MM.1S (cell line): Measurements from ENCODE around the gene CCR2.

Experiments used
- DNase-seq: peaks from one replicate; pipeline ENCODE4 v3.0.0-alpha.2; 2015
- H2AFZ ChIP-seq: fragments of 300-600 bp; sonication (generic); 2 replicates; pipeline ENCODE4 v1.6.0; 2016; ENCODE audit warnings: antibody characterized with exemption, low read length
- H3F3A ChIP-seq: fragments of 300-600 bp; sonication (generic); 2 replicates; pipeline ENCODE4 v1.6.1; 2016; ENCODE audit warnings: mild to moderate bottlenecking, antibody characterized with exemption, low read length, moderate library complexity, mixed read lengths; ENCODE audit not compliant: insufficient read depth
- H3K27ac ChIP-seq: fragments of 300-600 bp; sonication (generic); 2 replicates; pipeline ENCODE4 v1.5.1; 2016; ENCODE audit warnings: mild to moderate bottlenecking, low read length
- H3K27me3 ChIP-seq: fragments of 300-600 bp; sonication (generic); replicated peaks from 2 replicates; pipeline ENCODE4 v1.6.0; 2016; ENCODE audit warnings: low read length; ENCODE audit not compliant: insufficient read depth
- H3K36me3 ChIP-seq: fragments of 300-600 bp; sonication (generic); replicated peaks from 2 replicates; pipeline ENCODE4 v1.6.1; 2016; ENCODE audit warnings: mild to moderate bottlenecking, low read length, mixed read lengths; ENCODE audit not compliant: insufficient read depth
- H3K4me1 ChIP-seq: fragments of 300-600 bp; sonication (generic); 2 replicates; pipeline ENCODE4 v1.6.1; 2016; ENCODE audit warnings: low read length, mixed read lengths
- H3K4me2 ChIP-seq: fragments of 300-600 bp; sonication (generic); 2 replicates; pipeline ENCODE4 v1.6.0; 2016; ENCODE audit warnings: low read depth, low read length
- H3K4me3 ChIP-seq: fragments of 300-600 bp; sonication (generic); 2 replicates; pipeline ENCODE4 v1.5.1; 2016; ENCODE audit warnings: low read length, mixed read lengths
- H3K79me2 ChIP-seq: fragments of 300-600 bp; sonication (generic); 2 replicates; pipeline ENCODE4 v1.6.1; 2016; ENCODE audit warnings: mixed run types, low read length, mixed read lengths
- H3K9ac ChIP-seq: fragments of 300-600 bp; sonication (generic); 2 replicates; pipeline ENCODE4 v1.6.1; 2016; ENCODE audit warnings: low read length, mixed read lengths
- H3K9me2 ChIP-seq: fragments of 300-600 bp; sonication (generic); replicated peaks from 2 replicates; pipeline ENCODE4 v1.6.1; 2016; ENCODE audit warnings: mild to moderate bottlenecking, low read length, mixed read lengths; ENCODE audit not compliant: insufficient read depth
- H3K9me3 ChIP-seq: fragments of 300-600 bp; sonication (generic); replicated peaks from 2 replicates; pipeline ENCODE4 v1.6.1; 2016; ENCODE audit warnings: mild to moderate bottlenecking, low read length, mixed read lengths; ENCODE audit not compliant: insufficient read depth
- H4K20me1 ChIP-seq: fragments of 300-600 bp; sonication (generic); 2 replicates; pipeline ENCODE4 v1.6.1; 2016; ENCODE audit warnings: mild to moderate bottlenecking, low read length, moderate library complexity, mixed read lengths; ENCODE audit not compliant: insufficient read depth
- EZH2 ChIP-seq: fragments of 300-600 bp; sonication (generic); optimal IDR thresholded peaks from 2 replicates; pipeline ENCODE3; 2017; ENCODE audit warnings: low read depth, mild to moderate bottlenecking, antibody characterized with exemption, low read length, mixed read lengths
- EZH2phosphoT487 ChIP-seq: fragments of 300-600 bp; sonication (generic); IDR thresholded peaks from 2 replicates; pipeline ENCODE4 v1.6.1; 2018; ENCODE audit warnings: antibody characterized with exemption, low read length
- TF ChIP-seq, protein P1 (sequence below): fragments of 300-600 bp; sonication (generic); IDR thresholded peaks from 2 replicates; pipeline ENCODE4 v1.5.1; 2016; ENCODE audit warnings: antibody characterized with exemption, low read length, mixed read lengths

Gene CCR2

DNA sequence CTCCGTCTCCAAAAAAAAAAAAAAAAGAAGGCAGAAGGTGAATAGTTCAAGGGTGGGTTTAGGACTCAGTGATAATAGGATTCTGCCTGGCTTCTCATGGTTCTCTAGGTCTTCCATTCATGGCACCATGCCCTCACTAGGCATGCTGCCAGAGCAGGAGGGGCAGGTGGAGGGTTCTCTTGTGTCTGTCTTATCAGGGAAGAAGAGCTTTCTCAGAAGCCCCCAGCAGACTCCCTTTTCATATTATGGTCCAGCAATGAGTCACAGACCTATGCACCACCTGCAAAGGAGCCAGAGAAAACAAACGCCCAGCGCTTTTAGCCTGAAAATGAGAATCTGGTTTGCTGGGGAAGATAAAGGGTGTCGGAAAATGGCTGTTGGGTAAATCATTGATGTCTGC, 3.0 kb downstream of the CCR2 start:
- Histone ChIP-seq H3K4me3 (no peak overlapping the region), H3K27ac (no peak overlapping the region), H3K36me3 (no peaks in the 10 kb centered on the region), H3K4me1 (peaks cover 61% of the 10 kb centered on the region), H3K4me2 (no peak overlapping the region), H4K20me1 (no peaks in the 10 kb centered on the region), H3F3A (0 out of 2 replicates have a peak, but pooled peaks cover 5% of the 10 kb centered on the region), H2AFZ (no peak overlapping the region), H3K27me3 (no peaks in the 10 kb centered on the region), H3K9me2 (no peaks in the 10 kb centered on the region), H3K9me3 (no peaks in the 10 kb centered on the region), H3K79me2 (peaks cover 17% of the 10 kb centered on the region; the same call in 1 of the 2 replicates), H3K9ac (no peak overlapping the region)
- TF ChIP-seq, protein P1, sequence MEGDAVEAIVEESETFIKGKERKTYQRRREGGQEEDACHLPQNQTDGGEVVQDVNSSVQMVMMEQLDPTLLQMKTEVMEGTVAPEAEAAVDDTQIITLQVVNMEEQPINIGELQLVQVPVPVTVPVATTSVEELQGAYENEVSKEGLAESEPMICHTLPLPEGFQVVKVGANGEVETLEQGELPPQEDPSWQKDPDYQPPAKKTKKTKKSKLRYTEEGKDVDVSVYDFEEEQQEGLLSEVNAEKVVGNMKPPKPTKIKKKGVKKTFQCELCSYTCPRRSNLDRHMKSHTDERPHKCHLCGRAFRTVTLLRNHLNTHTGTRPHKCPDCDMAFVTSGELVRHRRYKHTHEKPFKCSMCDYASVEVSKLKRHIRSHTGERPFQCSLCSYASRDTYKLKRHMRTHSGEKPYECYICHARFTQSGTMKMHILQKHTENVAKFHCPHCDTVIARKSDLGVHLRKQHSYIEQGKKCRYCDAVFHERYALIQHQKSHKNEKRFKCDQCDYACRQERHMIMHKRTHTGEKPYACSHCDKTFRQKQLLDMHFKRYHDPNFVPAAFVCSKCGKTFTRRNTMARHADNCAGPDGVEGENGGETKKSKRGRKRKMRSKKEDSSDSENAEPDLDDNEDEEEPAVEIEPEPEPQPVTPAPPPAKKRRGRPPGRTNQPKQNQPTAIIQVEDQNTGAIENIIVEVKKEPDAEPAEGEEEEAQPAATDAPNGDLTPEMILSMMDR: no peak
- TF ChIP-seq EZH2 (no peak), EZH2phosphoT487 (no peak)
- DNase-seq: no peak

DNA sequence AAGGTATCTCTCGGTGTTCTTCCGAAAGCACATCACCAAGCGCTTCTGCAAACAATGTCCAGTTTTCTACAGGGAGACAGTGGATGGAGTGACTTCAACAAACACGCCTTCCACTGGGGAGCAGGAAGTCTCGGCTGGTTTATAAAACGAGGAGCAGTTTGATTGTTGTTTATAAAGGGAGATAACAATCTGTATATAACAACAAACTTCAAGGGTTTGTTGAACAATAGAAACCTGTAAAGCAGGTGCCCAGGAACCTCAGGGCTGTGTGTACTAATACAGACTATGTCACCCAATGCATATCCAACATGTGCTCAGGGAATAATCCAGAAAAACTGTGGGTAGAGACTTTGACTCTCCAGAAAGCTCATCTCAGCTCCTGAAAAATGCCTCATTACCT, 4.6 kb downstream of the CCR2 start:
- Histone ChIP-seq H3K27ac (no peak overlapping the region), H4K20me1 (no peaks in the 10 kb centered on the region), H3K9me3 (no peaks in the 10 kb centered on the region), H3K79me2 (peaks cover 17% of the 10 kb centered on the region; the same call in 1 of the 2 replicates), H3K9ac (no peak overlapping the region), H3F3A (0 out of 2 replicates have a peak, but pooled peaks cover 3% of the 10 kb centered on the region), H3K36me3 (no peaks in the 10 kb centered on the region), H3K9me2 (no peaks in the 10 kb centered on the region), H3K4me3 (no peak overlapping the region), H3K27me3 (no peaks in the 10 kb centered on the region), H2AFZ (no peak overlapping the region), H3K4me2 (no peak overlapping the region), H3K4me1 (peaks cover 50% of the 10 kb centered on the region)
- TF ChIP-seq EZH2 (no peak), EZH2phosphoT487 (no peak)
- TF ChIP-seq, protein P1: no peak
- no peak for DNase-seq

- Histone ChIP-seq H2AFZ (no peak overlapping the region), H3K9ac (no peak overlapping the region), H3K27ac (no peak overlapping the region), H3K4me3 (no peak overlapping the region), H3K36me3 (no peaks in the 10 kb centered on the region), H4K20me1 (no peaks in the 10 kb centered on the region), H3K4me2 (no peak overlapping the region), H3K27me3 (no peaks in the 10 kb centered on the region), H3F3A (no peaks in the 10 kb centered on the region), H3K79me2 (peaks cover 11% of the 10 kb centered on the region; the same call in 1 of the 2 replicates), H3K9me3 (no peaks in the 10 kb centered on the region), H3K4me1 (peaks cover 35% of the 10 kb centered on the region), H3K9me2 (no peaks in the 10 kb centered on the region)
- no peak for TF ChIP-seq EZH2
- TF ChIP-seq, protein P1: no peak
- TF ChIP-seq EZH2phosphoT487: no peak
- no peak for DNase-seq
These were observed 6.0 kb downstream of the CCR2 start for GRCh38 chr3:46359733-46360493.
